Mucosa of gallbladder (tissue), 1 donor: ENCODE data around the gene RAB23. TPM values are rescaled to one million over a fixed set of nuclear protein-coding genes. Genes with fewer than 3 reads are reported as not detected.
"Not testable (repeated sequence)": the region's sequence is repeated elsewhere in the genome, so short reads cannot be mapped to it uniquely, and the experiment has no call there.

ENCODE experiments used
- DNase-seq: peaks from one replicate; pipeline ENCODE4 v3.0.0-alpha.2; 2020; ENCODE audit warnings: low spot score
- total RNA-seq: library from RNA; stranded (reverse); gene quantifications from one replicate; pipeline ENCODE4 v1.2.1, GENCODE V29; 2021
- donor health status: DM: no; HTN: no; CAD: no.

RAB23 gene
- total RNA-seq, 1 donor from 2014 or later = 38.7 TPM

DNA sequence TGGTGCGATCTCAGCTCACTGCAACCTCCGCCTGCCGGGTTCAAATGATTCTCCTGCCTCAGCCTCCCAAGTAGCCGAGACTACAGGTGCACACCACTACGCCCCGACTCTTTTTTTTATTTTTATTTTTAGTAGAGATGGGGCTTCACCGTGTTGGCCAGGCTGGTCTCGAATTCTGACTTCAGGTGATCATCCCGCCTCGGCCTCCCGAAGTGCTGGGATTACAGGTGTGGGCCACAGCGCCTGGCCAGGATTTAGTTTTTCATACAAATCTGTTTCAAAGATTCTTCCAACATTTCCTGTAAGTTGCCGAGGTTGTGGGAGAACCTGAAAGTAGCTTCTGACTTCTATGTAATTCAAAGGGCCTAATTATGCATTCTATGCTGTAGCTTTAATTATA is 21.4 kb upstream of the RAB23 start:
- not testable (repeated sequence) for DNase-seq

- DNase-seq = no peak
Measured at GRCh38 chr6:57242505-57242904, 20.4 kb upstream of the RAB23 start.

GRCh38 chr6:57226221-57226620 is 4.1 kb upstream of the RAB23 start:
- DNase-seq = no peak

GRCh38 chr6:57224769-57225515 is 2.8 kb upstream of the RAB23 start:
- DNase-seq = no peak

DNA sequence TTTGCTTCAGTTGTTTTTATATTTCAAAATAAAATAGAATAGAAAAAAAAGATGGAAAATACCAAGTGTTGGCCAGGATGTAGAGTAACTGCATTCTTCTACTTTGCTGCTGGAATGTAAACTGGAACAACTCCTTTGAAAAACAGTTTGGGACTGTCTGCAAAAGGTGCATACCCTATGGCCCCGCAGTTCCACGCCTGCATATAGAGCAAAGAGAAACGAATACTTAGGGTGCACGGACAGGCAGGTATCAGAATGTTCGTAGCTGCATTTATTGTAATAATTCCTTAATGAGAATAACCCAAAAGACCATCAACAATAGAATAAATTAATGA is 603 bp upstream of the RAB23 start:
- DNase-seq = no peak

DNA sequence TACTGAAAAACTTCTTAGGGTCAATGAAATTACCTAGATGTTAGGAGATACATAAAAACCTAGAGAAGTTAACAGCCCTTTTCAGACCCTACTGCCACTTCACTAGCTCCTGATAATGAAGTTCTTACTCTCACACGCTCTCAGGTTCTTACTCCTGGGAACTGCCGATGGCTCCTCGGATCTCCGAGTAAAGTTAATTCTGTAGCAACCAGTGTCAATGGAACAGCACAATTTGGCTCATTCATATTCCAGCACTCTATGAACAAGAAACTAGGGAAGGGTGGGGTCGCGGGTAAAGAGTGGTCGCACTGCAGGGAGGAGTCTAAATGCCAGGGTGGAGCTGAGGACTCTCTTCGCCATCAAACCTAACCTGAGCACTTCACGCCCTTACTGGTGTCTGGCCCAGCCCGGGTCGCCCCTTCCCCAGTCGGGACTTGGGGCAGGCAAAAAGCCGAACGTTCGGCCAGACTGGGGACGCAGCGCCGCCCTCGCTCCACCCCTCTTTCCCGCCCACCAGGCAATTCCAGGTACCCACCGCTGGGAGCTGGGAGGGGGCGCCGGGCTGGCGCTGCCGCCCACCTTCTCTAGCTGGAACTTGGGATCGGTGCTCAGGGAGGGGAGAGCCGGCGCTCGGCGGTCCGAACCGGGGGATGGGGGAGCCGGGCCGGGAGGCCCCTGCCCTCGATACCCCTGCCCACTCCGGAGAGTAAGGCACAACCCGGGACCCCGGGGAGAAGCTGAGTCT is 744 bp downstream of the RAB23 start:
- DNase-seq = peak; percentile 50

DNA sequence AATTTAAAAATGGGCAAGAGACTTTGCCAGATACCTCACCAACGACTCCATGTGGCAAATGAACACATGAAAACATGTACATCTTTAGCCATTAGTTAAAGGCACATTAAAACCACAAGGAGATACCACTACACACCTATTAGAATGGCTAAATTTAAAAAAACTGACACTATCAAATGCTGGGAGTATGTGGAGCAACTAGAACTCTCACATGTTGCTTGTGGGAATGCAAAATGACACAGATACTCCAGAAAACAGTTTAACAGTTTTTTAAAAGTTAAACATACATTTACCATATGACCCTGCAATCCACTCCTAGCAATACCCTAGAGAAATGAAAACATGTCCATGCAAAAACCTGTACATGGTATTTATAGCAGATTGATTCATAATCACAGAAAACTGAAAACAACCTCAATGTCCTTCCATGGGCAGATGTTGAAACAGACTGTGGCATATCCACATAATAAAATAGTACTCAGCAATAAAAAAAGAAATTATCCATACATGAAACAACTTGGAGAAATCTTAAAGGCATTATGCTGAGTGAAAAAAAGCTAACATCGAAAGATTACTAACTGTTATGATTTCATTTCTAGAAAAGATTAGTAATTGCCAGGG is 1.9 kb downstream of the RAB23 start:
- DNase-seq = no peak

DNA sequence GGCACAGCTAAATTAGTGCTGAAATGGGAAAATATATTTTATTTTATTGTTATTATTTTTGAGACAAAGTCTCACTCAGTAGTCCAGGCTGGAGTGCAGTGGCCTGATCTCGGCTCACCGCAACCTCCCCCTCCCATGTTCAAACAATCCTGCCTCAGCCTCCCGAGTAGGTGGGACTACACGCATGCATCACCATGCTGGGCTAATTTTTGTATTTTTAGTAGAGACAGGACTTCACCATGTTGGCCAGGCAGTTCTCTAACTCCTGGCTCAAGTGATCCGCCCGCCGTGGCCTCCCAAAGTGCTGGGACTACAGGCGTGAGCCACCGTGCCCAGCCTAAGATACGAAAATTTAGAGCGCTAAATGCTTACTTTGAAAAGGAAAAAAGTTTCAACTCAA is 4.8 kb downstream of the RAB23 start:
- DNase-seq = no peak

- no peak for DNase-seq
Measured at GRCh38 chr6:57216235-57217101, 5.6 kb downstream of the RAB23 start.

GRCh38 chr6:57215260-57215659 is 6.8 kb downstream of the RAB23 start:
- DNase-seq = no peak

GRCh38 chr6:57210060-57210459 is 12.0 kb downstream of the RAB23 start:
- no peak for DNase-seq

DNA sequence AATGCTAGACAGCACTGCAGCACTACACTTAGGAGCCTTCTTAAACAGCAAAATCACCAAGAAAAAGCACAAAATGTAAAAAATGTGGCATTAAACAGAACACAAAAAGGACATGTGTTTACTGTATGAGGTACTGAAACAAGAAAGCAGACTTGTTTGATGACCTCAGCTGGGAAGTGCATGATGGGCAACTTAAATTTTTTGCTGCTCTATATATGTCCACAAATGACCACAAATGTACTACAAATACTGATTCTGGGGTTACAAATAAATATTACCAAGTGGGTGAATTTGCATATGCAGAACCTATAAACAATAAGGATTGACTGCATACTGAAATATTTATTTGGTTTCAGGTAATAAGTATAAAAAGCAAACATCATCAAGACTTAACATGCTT is 13.1 kb downstream of the RAB23 start:
- no peak for DNase-seq

GRCh38 chr6:57207872-57208271 is 14.2 kb downstream of the RAB23 start:
- DNase-seq = no peak

DNA sequence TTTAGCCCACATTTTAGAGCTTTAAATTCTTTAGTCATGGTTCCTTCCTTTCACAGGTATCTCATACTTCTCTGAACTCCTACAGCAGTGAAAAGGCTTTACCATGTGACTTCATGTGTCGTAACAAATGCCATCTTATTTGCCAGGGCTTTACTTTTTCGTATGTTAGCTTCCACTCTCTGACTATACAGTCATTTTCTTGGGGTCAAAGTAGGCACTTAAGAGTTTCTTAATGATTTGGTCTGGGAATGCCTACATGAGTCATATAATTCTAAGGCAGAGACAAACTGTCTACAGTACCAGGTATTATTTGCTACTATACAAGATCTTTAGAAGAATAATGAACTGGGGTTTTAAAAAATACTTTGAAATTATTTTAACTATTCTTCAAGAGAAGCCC is 15.0 kb downstream of the RAB23 start:
- no peak for DNase-seq

GRCh38 chr6:57205550-57206328 is 16.4 kb downstream of the RAB23 start:
- DNase-seq = no peak

DNA sequence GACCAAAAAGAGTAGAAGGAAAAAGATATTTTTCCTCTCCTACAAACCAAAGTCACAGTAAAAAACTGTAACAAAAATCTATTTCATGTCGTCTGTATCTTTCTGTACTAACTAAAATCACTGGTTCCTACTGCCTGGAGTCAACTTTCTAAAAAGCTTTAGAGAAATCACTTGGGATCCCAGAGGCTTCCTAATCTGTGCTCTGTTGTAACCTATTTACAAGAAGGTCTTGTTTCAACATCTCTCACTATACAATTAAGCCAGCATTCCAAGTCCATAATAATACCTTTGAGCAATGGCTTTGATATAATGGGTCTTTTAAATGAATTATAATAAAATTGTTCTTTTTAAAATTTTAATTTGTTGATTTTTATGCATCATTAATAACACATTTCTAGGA is 20.4 kb downstream of the RAB23 start:
- DNase-seq = no peak

- DNase-seq = no peak
Measured at GRCh38 chr6:57198926-57199636, 23.0 kb downstream of the RAB23 start.

DNA sequence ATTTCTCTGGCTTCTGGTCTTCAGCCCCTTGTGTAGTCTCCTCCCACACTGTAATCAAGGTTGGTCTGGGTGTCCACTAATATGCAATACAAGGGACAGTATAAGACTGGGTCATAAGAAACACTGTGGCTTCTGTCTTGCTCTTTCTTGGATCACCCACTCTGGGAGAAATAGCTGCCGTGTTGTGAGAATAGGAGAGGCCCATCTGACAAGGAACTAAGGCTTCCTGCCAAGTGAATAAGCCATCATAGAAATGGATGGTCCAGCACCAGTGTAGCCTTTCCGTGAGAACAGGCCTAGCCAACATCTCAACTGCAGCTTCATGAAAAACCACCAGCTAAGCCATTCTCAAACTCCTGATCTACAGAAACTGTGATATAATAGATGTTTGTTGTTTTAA is 26.6 kb downstream of the RAB23 start:
- DNase-seq = no peak

- no peak for DNase-seq
Measured at GRCh38 chr6:57193177-57193576, 28.9 kb downstream of the RAB23 start.

GRCh38 chr6:57190140-57190539 is 32.0 kb downstream of the RAB23 start:
- no peak for DNase-seq

DNA sequence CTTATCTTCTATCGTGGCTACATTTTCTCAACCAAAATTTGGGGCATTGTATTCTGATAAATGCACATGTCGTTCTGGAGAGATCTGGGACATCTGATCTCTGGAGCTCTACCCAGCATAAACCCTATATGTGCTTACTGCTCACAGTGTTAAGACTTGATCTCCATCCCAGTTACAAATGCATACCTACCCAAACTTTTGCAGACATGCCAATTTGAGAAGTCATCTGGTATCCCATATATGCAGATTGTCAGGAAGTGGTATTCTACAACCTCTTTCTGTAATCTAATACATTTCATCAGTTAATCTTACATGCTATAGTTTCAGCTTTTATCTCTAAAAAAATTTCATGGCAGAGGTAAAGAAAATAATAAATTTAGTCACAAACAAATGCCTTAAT is 38.8 kb downstream of the RAB23 start:
- no peak for DNase-seq
